GM12865 (cell line): ENCODE data around the gene FXR2.

Experiments
- DNase-seq: peaks from one replicate; pipeline ENCODE4 v3.0.0; 2010; ENCODE audit warnings: low read depth
- H3K4me3 ChIP-seq: 2 replicates; pipeline ENCODE4 v1.5.1; 2011; ENCODE audit warnings: mild to moderate bottlenecking, low read depth, low read length, control low read depth
- TF ChIP-seq, protein P1 (sequence below): IDR thresholded peaks from 2 replicates; pipeline ENCODE4 v1.5.1; 2011; ENCODE audit warnings: low read length, control low read depth, low read depth, inconsistent platforms; ENCODE audit not compliant: insufficient read depth; ENCODE audit errors: missing control alignments

Gene FXR2

DNA sequence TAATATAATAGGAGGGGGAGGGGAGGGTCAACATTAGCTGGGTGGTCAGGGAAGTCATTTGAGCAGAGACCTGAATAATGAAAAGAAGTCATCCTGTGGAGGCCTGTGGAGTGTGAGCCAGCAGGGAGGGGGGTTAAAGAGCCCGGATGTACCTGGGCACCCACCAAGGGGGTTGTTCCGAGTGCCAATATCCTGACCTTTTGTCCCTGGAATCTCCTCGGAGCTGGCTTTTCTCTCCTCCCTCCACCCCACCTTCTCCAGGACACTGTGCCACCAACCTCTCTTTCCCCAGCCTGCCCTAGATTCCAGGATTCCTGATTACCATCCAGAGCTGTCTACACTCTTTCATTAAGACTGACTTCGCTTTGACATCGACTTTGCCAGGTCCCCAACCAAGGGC is 21.5 kb upstream of the FXR2 start:
- no peak overlapping the region for H3K4me3 ChIP-seq
- TF ChIP-seq, protein P1, sequence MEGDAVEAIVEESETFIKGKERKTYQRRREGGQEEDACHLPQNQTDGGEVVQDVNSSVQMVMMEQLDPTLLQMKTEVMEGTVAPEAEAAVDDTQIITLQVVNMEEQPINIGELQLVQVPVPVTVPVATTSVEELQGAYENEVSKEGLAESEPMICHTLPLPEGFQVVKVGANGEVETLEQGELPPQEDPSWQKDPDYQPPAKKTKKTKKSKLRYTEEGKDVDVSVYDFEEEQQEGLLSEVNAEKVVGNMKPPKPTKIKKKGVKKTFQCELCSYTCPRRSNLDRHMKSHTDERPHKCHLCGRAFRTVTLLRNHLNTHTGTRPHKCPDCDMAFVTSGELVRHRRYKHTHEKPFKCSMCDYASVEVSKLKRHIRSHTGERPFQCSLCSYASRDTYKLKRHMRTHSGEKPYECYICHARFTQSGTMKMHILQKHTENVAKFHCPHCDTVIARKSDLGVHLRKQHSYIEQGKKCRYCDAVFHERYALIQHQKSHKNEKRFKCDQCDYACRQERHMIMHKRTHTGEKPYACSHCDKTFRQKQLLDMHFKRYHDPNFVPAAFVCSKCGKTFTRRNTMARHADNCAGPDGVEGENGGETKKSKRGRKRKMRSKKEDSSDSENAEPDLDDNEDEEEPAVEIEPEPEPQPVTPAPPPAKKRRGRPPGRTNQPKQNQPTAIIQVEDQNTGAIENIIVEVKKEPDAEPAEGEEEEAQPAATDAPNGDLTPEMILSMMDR, result no peak
- no peak for DNase-seq

DNA sequence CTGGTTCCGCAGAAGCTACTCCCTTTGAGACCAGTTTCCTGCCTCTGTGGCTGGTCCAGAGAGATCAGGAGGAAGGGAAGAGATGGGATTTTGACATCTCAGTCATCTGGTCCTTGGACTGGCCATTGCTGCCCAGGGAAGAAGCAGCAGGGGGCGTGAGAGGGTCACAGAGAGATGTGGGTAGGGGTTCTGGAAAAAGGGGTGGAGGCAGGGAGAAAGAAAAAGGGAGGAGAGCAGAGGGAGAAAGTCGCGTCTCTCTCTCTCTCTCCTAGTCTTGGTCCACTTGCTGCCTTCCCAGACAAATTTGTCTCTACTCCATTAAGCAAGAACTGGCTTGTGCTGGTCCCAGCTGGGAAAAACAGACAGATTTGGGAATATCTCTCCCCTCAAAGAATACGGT is 19.7 kb upstream of the FXR2 start:
- TF ChIP-seq, protein P1, result peak; percentile 31
- no peak for DNase-seq
- no peak overlapping the region for H3K4me3 ChIP-seq

DNA sequence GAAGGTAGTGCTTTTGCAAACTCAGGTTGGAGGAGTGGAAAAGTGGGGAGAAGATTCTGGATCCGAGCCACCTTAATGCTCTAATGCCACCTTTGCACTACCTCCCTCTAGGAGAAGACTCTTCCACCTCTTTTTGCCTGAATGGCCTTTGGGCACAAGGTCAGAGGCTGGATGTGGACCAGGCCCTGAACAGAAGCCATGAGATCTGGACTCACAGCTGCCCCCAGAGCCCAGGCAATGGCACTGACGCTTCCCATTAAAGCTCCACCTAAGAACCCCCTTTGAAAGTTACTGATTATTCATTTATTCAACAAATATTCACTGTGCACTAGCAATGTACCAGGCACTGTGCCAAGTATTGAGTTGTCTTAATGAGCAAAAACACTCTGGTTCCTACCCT is 18.4 kb upstream of the FXR2 start:
- no peak overlapping the region for H3K4me3 ChIP-seq
- TF ChIP-seq, protein P1, result peak; percentile 6
- DNase-seq, result no peak

DNA sequence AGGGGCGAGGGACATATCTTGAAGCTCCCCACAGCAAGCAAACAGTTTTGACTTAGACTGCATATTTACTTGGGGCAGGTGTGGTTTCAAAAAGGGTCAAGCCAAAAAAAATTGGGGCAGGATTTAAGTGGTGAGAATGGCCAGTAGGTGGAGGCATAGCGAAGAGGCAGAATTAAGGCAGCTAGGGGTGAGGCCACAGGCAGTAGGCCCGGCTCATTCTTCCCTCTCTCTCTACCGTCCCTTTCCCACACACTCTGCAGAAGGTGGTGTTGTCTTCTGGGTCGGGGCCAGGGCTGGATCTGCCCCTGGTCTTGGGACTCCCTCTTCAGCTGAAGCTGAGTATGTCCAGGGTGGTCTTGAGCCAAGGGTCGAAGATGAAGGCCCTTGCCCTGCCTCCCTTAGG is 17.8 kb upstream of the FXR2 start:
- DNase-seq, result peak; percentile 68
- TF ChIP-seq, protein P1, result peak; percentile 60
- no peak overlapping the region for H3K4me3 ChIP-seq

DNA sequence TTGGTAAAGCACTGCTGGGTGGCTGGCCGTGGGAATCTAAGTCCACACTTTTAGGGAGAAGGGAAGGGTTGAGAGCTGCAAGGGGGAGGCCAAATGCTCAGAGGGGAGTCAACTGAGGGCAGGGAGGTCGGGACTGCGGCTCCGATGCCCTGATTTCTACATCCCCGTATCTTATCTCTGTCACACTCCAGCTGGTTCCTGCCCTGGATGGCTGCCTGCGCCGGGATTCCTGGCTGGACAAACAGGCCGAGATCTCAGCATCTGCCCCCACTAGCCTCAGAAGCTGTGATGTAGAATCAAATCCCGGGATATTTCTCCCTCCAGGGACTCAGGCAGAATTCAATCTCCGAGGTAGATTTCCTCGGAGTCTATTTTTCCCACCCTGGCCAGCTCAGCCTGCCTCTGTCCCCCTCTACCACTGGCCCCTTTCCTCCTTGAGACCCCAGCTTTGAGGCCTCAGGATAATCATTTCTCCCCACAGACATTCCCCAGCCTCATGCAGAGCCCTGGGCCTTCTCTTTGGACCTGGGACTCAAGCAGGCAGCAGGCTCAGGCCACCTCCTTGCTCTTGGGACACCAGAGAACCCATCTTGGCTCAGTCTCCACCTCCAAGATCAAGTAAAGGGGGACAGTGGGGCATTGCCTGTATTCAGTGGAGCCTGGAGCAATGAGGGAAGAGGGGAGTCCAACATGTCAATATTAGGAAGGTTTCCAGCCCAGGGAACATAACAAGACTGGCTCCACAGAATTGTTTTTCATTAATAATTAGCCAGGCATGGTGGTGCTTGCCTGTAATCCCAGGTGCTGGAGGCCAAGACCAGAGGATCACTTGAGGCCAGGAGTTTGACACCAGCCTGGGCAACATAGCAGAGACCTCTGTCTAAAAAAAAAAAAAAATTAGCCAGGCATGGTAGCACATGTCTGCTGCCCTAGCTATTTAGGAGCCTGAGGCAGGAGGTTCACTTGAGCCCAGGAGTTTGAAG is 17.0 kb upstream of the FXR2 start:
- H3K4me3 ChIP-seq, result no peak overlapping the region
- no peak for DNase-seq
- TF ChIP-seq, protein P1, result no peak

DNA sequence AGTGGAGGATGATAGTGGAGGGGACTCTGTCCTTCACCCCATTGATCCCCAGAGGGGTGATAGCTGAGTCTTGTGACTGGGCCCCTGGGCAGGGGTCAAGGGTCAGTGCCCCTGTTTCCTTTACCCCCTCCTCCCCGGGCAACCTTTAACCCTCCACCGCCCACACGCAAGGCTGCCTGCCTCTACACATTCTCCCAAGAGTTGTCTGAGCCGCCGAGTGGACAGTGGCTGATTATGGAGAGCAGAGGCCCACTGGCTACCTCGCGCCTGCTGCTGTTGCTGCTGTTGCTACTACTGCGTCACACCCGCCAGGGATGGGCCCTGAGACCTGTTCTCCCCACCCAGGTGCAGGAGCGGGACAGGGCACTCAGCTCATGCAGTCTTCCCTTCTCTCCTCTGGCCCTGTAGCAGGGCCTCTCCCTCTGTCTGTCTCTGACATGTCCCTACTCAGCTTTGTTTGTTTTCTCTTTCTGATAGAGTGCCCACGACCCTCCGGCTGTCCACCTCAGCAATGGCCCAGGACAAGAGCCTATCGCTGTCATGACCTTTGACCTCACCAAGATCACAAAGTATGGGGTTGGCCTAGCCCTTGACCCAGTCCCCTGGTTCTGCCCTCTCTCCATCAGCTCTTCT is 15.4 kb upstream of the FXR2 start, which contains the start of gene SHBG:
Gene SHBG, plus strand, starts transcription at position 197 of the 633 bp plus-strand sequence. Its CDS starts 38 bp downstream, at position 235.
- TF ChIP-seq, protein P1, result no peak
- no peak for DNase-seq
- H3K4me3 ChIP-seq, result no peak within 1 kb of the TSS
